GM18519 (cell line): ENCODE measurements around the gene IGLL1.
"Not testable (repeated sequence)": the region's sequence is repeated elsewhere in the genome, so short reads cannot be mapped to it uniquely, and the experiment has no call there.

ENCODE experiments used
- ATAC-seq: cut with Tn5 transposase; IDR thresholded peaks from one replicate; pipeline ENCODE4 v1.9.1; 2021; ENCODE audit warnings: mild to moderate bottlenecking, moderate library complexity; ENCODE audit not compliant: unreplicated experiment, low FRiP score

IGLL1 gene

DNA sequence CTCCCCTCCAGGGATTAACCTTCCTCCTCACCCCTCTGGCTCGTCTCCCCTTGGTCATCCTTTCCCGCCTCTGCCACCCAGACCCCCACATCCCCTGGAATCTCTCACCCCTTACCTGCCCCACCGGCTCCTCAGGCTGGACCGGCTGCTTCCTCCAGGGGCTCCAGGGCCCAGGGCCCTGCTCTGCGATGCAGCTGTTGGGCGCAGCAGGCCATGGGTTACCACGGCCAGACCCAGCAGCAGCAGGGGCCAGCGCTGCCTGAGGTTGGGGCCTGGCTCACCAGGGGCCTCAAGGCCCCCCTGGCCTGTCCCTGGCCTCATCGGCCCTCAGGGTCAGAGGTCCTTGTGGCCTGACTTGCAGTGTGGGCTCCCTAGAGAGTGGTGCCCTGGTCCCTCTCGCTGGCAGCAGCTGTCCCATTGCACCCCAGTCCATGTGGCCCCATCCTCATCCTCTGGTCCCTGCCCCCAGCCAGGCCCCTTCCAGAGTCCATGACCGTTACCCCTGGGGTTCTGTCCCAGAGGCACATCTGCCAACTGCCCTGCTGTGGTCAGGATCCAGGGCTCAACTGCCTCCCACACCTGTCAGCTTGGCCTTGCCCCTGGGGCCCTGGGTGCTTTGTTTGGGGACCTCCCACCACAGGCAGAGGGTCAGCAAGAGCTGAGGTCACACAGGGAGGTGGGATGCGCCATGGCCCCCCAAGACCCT lies at the start of gene IGLL1:
Gene IGLL1 (minus strand): TSS at position 421 of the 706 bp plus-strand sequence. CDS start 100 bp downstream, at position 321.
- ATAC-seq = no peak

DNA sequence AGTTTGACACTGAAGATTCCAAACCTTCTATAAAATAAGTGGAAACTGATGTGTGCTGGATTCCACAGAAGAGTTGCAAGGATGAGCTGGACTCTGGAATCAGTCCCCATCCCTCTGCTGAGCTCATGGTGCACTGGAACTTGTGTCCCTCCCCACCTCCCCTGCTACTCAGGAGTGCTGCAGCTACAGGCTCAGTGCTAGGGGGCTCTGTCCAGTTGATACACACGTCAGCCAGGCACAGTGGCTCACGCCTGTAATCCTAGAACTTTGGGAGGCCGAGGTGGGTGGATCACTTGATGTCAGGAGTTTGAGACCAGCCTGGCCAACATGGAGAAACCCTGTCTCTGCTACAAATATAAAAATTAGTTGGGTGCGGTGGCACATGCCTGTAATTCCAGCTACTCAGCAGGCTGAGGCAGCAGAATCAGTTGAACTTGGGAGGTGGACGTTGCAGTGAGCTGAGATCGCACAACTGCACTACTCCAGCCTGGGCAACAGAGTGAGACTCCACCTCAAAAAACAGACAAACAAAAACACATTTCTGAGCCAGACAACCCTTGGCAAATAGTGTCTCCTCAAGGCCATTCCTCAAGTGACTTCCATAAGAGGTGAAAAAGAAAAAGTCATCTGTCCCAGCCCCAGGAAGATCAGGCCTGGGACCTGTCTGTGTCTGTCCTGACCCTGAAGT lies 48.1 kb upstream of the IGLL1 start:
- not testable (repeated sequence) for ATAC-seq

DNA sequence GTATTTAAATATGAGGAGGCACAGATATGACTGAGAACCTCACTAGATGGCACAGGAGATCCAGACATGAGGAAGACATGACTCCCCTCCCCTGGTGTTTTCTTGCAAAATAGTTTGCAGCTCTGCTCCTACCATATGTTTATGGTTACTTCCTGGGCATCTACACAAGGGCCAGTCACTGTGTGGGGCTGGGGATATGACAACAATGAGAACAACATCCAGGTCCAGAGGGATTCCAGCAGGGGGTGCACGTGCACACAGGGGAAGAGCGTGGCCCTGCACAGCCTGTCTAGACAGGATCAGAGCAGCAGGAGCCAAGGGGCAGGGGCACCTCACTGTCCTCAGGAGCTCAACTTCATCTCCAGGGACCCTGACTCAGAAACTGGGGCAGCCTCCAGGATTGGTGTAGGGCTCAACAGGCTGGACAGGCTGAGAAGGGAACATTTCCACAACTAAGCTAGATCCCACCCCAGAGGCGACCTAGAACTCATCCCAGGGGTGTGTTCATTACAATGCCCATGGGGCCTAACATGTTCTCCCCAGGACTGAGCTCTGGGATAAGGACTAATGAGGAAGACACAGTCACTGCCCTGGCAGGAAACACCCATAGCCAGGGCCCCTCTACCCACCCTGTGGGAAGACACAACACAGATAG lies 47.4 kb upstream of the IGLL1 start:
- not testable (repeated sequence) for ATAC-seq

DNA sequence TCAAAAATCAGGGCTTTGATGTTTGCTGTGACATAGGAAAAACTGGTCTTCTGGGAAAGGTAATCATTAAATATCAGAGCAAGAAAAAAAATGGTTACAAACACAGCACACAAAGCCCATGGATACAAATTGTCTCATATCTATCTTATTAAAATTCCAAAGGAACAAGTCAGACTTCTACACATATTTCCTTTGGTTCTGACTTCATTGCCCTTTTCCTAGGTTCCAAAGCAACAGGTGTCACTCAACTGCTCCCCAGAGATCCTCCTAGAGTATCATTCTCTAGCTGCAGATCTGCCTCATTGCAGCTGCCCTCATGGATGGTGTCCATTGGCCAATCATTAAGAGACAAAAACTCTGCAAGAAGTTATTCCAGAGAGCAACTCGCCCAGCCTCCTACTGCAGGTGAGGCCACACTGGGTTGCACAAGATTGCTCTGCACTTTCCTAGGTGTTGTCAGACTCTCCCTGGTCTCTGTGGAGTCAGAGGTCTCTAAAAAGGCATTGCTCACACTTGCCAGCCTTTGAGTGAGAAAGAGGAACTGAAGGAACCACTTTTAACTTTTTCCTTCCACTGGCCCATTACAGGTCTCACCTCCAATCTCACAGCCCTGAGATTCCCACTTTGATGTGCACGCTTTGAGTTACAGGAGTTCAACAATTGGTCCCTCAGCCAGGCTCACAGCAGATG lies 46.3 kb upstream of the IGLL1 start:
- no peak for ATAC-seq

DNA sequence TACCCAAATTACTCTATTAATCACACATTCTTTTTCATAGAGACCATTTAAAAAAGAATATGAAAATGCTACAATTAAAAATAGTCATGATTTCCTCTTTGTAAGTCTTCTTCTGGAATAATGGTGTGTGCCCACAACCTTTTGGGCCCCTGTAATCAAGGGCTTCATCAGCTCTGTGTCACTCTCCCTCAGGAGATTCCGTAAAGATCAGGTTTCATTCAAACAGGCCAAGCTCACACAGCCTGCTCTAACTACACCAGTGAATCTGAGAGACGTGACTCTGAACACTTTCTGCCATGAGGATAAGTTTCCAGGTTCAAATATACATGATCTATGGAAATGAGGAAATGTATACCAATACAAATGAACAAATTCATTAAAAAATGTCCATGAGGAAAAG lies 42.5 kb upstream of the IGLL1 start:
- no peak for ATAC-seq

DNA sequence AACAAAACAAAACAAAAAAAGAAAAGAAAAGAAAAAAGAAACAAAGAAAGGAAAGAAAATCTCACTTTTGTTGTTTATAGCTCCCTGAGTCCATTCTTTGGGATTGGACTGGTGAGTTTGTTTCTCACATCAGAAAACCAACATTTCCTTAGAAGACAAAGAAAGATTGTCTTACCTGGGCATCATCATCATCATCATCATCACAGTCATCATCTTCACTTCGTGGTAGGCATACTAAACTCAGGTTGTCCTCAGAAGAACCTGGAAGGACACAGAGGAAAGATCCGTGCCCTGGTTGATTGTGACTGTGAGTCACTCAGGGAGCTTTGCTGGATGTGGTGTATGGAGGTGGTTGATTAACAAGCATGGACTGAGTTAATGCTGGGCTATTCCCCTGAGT lies 41.8 kb upstream of the IGLL1 start:
- not testable (repeated sequence) for ATAC-seq

DNA sequence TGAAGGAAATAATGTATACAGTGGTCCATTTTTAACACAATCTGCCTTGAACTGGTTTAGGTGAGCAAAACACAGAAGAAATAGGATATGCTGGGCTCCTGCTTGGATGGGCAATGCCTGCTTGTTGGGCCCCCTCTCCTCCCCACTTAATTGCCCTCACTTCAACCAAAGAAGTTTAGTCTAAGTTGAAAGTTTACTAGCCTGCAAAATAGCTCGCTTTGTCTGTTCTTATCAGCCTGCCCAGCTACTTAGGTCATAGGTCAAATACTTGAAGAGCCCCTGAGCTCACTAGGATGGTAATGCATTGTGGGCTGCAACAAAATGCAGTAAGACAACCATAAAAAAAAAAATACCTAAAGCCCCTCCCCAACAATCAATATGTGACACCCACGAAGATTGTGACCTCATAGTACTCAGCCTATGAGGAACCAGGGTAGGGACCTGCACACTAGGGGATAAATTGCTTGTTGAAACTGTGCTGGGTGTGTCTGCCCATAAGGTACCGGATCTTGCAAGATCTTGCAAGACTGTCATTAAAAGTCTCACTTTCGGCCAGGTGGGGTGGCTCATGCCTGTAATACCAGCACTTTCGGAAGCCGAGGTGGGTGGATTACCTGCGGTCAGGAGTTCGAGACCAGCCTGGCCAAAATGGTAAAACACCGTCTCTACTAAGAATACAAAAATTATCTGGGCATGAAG lies 41.1 kb upstream of the IGLL1 start:
- ATAC-seq = no peak

DNA sequence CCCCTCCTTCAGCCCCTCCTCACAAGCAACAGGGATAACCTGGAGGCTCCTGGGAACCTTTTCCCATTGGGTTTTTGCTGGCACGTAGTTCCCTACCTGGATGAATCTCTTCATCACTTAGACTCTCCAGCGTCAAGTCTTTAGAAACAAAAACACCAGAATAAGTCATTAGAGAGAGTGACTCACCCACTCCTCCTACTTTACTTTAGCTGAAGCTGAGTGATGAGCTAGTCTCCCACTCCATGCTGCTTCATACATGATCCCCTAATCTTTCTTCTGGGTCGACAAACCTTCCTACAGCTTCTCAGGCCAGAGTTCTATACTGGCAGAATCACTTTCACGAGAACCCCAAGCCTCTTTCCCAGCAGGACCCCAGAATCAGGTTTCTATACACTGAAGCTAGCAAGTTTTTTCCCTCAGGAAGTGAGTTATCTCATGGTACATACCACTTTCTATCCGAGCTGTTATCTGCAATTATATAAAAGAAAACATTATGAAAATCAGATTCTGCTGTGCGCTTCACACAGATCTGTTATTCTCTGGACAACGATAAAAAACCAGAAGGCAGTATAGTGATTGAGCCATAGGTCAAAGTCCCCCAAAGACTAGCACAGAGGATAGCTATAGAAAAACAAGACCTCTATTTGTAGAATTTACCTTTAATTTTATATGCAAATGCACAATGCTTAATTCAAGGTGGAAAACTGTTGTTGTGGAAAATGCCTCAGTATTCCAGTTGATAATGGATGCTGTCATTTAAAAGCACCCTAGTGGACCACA lies 33.3 kb upstream of the IGLL1 start:
- ATAC-seq = no peak

DNA sequence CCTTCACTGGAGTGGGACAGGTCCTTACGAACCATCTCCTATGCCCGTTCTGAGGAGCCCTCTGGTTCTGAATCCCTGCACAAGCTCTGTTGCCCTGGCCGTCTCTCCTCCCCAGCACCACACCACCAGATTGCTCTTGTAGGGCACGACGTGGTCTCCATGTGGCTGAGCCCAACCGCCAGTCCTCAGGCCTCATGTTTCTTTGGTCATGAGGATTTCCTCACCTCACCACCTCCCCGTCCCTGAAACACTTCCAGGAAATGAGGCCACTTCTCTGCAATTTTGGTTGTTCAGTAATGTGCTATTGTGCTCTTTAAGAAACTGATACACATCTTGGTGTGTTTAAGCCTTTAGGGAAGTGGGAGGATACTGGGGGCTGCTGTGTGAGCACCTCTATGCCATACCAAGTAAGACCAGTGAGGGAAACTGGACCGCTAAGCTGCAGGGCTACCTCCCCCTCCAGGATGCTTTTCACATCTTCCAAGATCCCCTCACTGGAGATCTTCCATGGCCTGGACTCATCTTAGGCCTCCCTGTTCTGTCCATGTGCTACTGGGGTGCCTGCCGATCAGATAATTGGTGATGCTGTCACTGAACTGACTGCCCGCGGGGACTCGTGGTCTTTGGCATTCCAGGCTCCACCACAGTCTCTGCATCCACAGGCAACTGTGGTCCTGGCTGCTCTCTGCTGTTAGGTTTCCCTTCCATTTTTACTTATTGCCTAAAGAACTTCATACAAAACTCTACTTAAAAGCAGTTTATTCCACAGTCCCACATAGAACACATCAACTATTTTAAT lies 30.1 kb upstream of the IGLL1 start:
- no peak for ATAC-seq

DNA sequence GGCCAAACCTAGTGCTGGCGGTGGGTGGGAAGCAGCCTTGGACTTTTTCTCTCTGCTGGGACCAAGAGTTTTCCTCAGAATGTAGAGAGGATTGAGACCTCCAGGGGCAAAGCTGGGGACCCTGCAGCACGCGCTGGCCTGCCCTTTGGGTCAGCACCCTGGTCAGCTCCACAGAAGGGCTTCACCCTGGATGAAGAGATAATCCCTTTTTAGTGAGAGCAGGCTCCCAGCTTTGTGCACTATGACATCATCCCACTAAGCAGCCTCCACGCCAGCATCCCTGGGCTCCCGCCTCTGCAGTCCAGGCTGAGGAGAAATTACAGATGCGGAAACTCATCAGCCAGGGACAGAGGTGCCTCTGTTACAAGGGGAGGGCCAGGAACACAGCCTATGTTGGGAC lies 28.5 kb upstream of the IGLL1 start:
- ATAC-seq = no peak

DNA sequence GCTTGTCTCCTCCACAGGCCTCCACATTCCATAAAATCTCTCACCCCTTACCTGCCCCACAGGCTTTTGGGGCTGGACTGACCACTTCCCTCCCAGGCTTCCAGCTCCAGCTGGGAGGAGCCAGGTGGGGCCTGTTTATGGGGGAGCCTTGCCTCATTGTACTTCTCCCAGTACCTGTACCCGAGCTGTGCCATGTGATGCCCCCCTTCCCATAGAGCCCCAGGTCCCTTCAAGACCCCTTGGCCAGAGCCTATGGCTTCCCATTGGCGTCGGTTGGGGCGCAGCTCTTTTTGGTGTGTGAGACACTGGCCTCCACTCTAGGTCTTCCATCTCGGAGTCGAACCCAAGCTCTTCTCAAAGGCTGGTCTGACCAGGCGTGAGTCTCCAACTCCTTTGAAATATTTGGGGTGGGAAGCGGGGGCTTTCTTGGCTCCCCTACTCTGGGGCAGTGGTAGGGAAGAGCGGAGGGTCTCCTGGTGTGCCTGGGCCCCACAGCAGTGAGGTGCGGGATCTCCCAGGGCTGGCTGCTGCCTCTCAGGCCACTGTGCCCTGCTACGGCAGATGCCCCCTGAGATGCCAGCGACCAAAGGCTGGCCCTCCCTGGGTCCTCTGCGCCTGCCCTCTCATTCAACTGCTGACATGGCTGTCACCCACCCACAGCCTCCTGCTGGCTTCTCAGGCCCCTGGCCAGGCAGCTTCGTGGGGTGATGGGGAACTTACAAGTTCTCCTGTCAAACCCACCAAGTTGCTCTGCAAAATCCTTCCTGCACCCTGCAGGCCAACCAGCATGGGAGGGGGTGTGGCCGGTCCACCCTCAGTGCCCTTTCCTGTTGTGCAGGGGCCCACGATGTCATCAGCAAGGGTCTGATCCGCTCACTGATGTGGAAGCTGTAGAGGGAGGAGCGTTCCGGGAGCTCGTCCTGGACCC lies 26.4 kb upstream of the IGLL1 start:
- ATAC-seq = no peak

DNA sequence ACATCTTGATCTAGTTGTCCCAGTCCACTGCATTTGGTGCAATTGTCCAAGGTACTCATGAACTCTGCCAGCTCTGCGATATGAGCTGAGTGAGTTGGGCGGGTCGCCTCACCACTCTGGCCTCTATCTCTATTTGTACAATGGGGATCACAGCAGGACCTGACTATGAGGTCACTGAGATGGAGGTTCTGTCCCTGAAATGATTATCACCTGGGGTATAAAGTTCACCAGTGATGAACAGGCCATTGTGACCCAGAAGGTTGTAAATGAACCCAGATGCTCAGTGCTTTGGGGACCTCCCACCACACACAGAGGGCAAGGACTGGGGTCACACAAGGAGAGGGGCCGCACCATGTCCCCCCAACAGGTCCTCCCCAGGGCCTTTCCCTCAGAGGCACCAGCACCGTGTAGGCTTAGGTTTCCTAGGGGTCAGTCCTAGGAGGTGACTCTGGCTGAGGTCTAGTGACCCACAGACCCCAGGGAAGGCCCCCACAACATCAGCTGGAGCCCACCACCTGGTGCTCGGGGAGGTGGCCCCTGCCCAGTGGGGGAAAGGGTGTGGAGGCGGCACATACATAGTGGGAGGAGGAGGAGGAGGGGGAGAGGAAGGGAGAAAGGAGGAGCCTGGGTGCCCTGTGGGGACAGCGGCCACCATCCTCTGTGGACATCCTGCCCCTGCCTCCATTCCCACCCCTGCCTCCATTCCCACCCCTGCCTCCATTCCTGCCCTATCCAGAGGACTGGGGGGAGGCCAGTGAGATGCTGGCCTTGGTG lies 25.0 kb upstream of the IGLL1 start:
- no peak for ATAC-seq

DNA sequence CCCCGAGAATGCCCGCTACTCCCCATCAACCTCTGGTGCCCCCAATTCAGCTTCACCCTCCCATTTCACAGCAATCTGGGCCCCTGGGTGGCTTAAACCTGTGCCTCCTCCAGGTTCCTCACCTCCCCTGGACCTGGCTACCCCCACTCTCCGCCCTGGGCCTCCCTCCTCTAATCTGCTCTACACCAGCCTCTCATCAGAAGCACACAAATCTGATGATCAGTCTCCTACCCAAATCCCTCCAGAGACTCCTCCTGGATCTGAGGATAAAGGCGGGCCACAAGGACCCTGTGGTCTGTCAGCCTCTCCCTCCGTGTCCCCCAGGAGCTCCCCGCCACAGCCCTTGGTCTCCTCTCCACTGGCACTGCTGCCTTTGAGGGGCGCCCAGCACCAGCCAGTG lies 23.2 kb upstream of the IGLL1 start:
- no peak for ATAC-seq

DNA sequence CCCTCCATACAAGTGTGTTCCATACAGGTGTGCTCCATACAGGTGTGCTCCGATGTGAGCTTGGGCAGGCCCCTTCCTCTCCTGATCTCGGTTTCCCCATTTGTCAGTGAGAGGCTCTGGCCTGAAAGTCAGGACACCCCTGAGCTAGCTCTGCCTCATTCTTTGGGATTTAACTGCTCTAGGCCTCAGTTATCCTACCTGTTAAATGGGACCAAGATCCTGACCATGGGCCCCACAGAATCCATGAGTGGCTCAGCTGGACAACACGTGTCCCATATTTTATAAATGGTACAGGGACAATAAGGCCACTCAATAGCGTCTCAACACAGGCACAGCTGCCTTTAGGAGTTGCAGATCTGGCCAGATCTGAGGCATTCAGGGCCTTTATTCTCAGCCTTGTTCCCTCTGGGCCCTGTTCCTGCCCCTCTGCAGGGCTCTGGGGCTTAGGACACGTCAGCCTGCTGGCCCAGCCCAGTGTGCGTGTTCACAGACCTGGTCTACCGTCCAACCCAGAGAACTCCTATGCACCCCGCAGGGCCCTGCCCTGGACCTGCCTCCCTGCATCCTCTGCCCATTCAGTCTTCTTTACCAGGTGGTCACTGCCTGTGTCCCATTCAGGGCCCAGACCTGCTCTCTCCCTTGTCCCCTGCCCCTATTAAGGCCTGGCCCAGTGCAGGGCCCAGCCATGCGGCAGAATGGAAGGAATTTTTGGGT lies 18.9 kb upstream of the IGLL1 start:
- ATAC-seq = no peak

DNA sequence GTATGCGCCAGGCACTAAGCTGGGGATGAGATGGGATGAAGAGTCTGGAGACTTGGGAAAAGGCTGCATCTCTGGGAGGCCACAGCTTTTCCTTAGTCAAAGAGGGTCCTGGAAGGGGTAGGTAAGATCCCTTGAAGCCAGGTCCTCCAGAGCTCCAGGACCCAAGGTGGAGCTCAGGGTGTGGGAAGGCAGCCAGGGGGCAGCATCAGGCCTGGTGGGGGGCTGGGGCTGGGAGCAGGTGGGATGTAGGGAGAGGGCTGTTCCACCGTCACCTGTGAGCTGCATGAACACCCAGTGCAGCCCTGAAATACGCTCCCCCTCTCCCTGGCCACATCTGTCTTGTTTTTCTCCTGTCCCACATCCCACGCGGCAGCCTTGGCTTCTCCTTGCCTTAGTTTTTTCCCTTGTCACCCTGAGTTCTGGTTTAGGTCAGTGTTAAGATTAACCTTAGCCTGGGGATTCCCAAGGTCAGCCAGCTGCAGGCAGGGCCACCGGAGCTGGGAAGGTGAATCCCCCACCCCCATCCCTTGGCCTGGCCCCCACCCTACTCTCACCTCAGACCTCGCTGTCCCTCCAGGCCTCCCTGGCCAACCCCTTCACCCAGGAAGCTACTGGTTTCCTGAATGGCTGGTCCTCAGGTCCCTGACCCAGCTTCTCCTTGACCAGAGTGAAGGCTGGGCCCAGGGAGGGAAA lies 17.6 kb upstream of the IGLL1 start:
- not testable (repeated sequence) for ATAC-seq

DNA sequence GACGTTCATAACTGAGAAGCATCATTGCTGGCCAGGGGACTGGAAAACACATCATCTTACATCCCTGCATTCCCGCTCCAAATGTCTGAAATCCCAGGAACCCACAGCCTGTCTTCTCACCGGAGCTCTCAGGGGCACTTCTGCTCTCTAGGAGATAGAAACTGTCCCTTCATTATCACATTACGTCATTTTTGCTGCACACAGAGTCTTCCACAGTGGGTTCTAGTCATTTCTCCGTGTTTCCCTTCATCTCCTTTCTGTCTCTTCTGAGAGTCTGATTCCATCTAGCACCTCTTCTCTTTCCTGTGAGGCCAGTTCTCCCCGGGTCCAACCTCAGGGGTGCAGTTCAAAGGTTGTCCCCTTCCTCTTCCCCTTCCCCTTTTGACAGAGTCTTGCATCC lies 15.8 kb upstream of the IGLL1 start:
- not testable (repeated sequence) for ATAC-seq
